Tibial nerve (tissue), 4 donors: ENCODE data around the gene ORAI1.

Experiments
- CTCF ChIP-seq, 5 experiments: fragments of 200-600 bp in 3 of 5; fragments of 450-650 bp in 2 of 5; sonication (generic) in 3 of 5; IDR thresholded peaks; one replicate each; pipeline ENCODE4 v1.5.1; 2016 to 2019; ENCODE audit warnings: antibody characterized with exemption in 5 of 5, mild to moderate bottlenecking in 3 of 5, moderate library complexity in 2 of 5
- EP300 ChIP-seq, 2 donors: sonication (generic); formaldehyde crosslinking; IDR thresholded peaks; one replicate each; pipeline ENCODE4 v1.6.1; 2017; ENCODE audit warnings: antibody characterized with exemption in 2 of 2, mild to moderate bottlenecking in 1 of 2
- POLR2A ChIP-seq, 2 donors: fragments of 450-650 bp; IDR thresholded peaks; one replicate each; pipeline ENCODE4 v1.6.1; 2017; ENCODE audit warnings: antibody characterized with exemption in 2 of 2, mild to moderate bottlenecking in 2 of 2, moderate library complexity in 2 of 2

DNA sequence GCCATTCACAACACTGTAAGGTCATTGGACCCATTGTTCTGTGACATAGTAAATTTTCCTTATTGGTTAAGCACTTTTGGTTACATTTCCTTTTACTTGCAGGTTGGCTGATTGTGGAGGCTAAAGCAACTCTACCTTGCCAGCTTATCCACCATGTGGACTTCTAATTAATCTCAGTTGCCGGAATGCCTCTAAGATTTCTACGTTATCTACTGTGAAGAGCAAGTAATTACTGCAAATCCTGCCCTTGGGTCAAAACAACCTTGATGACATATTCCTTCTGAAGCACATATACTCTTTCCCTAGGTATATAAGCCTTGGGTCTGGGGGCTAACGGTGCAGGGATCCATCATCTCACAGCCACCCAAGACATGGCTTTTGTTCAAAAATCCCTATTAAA is 62.6 kb downstream of the ORAI1 start:
- no peak for TF ChIP-seq POLR2A (IDR thresholded peaks at IDR 0.05)
- TF ChIP-seq CTCF (IDR thresholded peaks at IDR 0.05), result no peak
- no peak for TF ChIP-seq EP300 (IDR thresholded peaks at IDR 0.05)
